Spleen (tissue), 7 donors: ENCODE data around the gene ZBTB34.

Experiments
- CTCF ChIP-seq, 11 experiments: fragments of 200-600 bp in 7 of 11; fragments of 450-650 bp in 4 of 11; sonication (generic) in 4 of 11; IDR thresholded peaks in 8 of 11; conservative IDR thresholded peaks in 3 of 11; 1 replicate in 7 of 11; 2 replicates in 4 of 11; pipeline versions ENCODE4 v1.4.0 to v1.8.0; 2016 to 2021; ENCODE audit warnings: antibody characterized with exemption in 11 of 11, inconsistent platforms in 4 of 11, mild to moderate bottlenecking in 1 of 11
- POLR2A ChIP-seq, 3 donors: fragments of 450-650 bp; IDR thresholded peaks; one replicate each; pipeline ENCODE4 v1.5.1; 2017; ENCODE audit warnings: antibody characterized with exemption in 3 of 3, mild to moderate bottlenecking in 1 of 3
- donor health status: DM: no; HTN: no; CAD: no; lungs with moderate emphysema.
- donor health status: DM: no; HTN: no; CAD: no.
- donor health status: DM: no; HTN: no; CAD: no.

GRCh38 chr9:126891676-126892075 is 31.2 kb downstream of the ZBTB34 start:
- no peak for TF ChIP-seq CTCF (IDR thresholded peaks at IDR 0.05 in 8 of 11, conservative IDR thresholded peaks at IDR 0.05 in 3 of 11)
- no peak for TF ChIP-seq POLR2A (IDR thresholded peaks at IDR 0.05)
